DOHH2 (cell line): ENCODE results near the gene C5orf58.

ENCODE experiments used
- CTCF ChIP-seq: fragments of 200-600 bp; sonication (generic); IDR thresholded peaks from one replicate; pipeline ENCODE4 v1.5.1; 2014; ENCODE audit warnings: antibody characterized with exemption, mild to moderate bottlenecking, low read depth, low read length; ENCODE audit not compliant: poor library complexity, severe bottlenecking
- EZH2phosphoT487 ChIP-seq: fragments of 200-600 bp; sonication (generic); IDR thresholded peaks from 2 replicates; pipeline ENCODE4 v1.6.1; 2017; ENCODE audit warnings: borderline replicate concordance, mild to moderate bottlenecking, antibody characterized with exemption, low read length, moderate library complexity, mixed read lengths

GRCh38 chr5:170278611-170279458 lies 46.0 kb downstream of the C5orf58 start:
- no peak for TF ChIP-seq CTCF
- TF ChIP-seq EZH2phosphoT487 = no peak
